Measurements from ENCODE around the gene CCND3.

DNA sequence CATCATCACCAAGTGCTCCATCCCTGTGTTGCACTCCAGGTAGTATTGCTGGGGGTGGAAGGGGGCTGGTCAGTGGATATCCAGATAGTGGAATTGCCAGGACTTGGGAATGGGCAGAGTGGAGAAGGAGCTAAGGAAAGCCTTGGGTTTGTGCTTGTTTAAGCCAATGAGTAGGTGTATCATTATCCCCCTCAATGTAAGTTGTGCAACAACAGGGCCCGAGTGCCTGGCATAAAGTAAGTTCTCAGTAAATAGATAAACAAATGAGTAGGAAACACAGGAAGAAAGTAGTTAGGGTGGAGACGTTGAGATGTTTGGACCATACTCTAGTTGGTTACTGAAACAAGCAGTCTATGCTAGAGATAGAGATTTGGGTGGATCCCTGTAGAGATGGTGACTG, 9.8 kb downstream of the CCND3 start:
- TF ChIP-seq, protein P1, sequence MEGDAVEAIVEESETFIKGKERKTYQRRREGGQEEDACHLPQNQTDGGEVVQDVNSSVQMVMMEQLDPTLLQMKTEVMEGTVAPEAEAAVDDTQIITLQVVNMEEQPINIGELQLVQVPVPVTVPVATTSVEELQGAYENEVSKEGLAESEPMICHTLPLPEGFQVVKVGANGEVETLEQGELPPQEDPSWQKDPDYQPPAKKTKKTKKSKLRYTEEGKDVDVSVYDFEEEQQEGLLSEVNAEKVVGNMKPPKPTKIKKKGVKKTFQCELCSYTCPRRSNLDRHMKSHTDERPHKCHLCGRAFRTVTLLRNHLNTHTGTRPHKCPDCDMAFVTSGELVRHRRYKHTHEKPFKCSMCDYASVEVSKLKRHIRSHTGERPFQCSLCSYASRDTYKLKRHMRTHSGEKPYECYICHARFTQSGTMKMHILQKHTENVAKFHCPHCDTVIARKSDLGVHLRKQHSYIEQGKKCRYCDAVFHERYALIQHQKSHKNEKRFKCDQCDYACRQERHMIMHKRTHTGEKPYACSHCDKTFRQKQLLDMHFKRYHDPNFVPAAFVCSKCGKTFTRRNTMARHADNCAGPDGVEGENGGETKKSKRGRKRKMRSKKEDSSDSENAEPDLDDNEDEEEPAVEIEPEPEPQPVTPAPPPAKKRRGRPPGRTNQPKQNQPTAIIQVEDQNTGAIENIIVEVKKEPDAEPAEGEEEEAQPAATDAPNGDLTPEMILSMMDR (IDR thresholded peaks at IDR 0.05), result no peak
- TF ChIP-seq POLR2A (IDR thresholded peaks at IDR 0.05), result no peak

Data from prostate gland (tissue), 2 donors.